Mucosa of stomach (tissue), 1 donor: ENCODE results near the gene HOXB7.

ENCODE experiments used
- H3K27me3 ChIP-seq: one replicate; pipeline ENCODE4 v1.7.0; 2013; ENCODE audit warnings: mild to moderate bottlenecking, low read length; ENCODE audit not compliant: control insufficient read depth, insufficient read depth
- H3K36me3 ChIP-seq: one replicate; pipeline ENCODE4 v1.7.0; 2013; ENCODE audit warnings: low read length; ENCODE audit not compliant: control insufficient read depth, insufficient read depth
- H3K4me1 ChIP-seq: one replicate; pipeline ENCODE4 v1.7.0; 2013; ENCODE audit warnings: mild to moderate bottlenecking, low read length; ENCODE audit not compliant: control insufficient read depth, insufficient read depth
- H3K4me3 ChIP-seq: one replicate; pipeline ENCODE4 v1.7.0; 2013; ENCODE audit warnings: low read length
- H3K9ac ChIP-seq: one replicate; pipeline ENCODE4 v1.7.0; 2013; ENCODE audit warnings: mild to moderate bottlenecking, low read length, moderate library complexity
- H3K9me3 ChIP-seq: one replicate; pipeline ENCODE4 v1.7.0; 2013; ENCODE audit warnings: mild to moderate bottlenecking, low read length, moderate library complexity; ENCODE audit not compliant: control insufficient read depth
- donor health status: Pancreatic carcinoma.

Gene HOXB7

DNA sequence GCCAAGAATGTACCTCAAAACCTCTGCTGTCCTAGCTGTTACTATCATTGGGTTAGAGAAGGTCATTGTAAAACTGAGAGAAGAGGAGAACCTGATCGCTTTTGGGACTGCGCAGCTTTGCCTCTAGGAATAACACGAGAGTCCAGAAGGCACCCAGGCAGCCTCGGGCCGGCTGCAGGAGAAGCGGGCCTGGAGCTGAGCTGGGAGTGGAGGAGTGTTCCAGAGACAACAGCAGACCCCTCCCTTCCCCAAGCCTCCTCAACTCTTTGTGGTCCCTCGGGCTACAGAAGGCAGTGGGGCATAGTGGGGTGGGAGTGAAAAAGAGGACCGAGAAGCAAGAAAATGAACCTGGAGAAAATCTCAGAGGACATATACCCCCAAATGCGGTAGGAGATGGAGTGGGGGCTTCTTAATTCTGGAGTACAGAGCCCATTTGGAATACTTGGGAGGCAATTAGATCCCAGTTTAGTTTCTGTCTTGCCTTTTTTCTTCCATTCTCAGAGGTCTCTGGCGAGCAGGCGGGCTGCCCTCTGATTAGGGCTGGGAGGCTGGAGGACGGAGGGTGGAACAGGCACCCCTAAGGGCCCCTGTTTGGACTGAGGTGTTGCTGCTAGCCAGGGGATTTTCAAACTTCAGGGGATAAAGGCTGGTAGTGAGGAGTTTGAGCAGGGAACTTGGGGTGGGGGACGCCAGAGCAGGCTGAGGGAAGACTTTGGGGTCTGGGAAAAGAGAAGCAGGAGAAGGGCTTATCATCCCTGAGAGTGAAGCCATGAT, 52.6 kb downstream of the HOXB7 start:
- Histone ChIP-seq H3K27me3 (peaks cover 93% of the 10 kb centered on the region), H3K9ac (no peak overlapping the region), H3K4me3 (no peak overlapping the region), H3K36me3 (no peaks in the 10 kb centered on the region), H3K4me1 (peaks cover 37% of the 10 kb centered on the region), H3K9me3 (no peaks in the 10 kb centered on the region)
